GM12892 (cell line): ENCODE measurements around the gene CUL9.

Source experiments
- POLR2A ChIP-seq: IDR thresholded peaks from 2 replicates; pipeline ENCODE4 v1.6.1; 2011; ENCODE audit warnings: low read depth, low read length, control low read depth
- POLR2AphosphoS5 ChIP-seq: IDR thresholded peaks from 2 replicates; pipeline ENCODE4 v1.6.1; 2011; ENCODE audit warnings: low read depth, low read length, control low read depth
- TAF1 ChIP-seq: IDR thresholded peaks from 2 replicates; pipeline ENCODE4 v1.6.1; 2011; ENCODE audit warnings: low read depth, mild to moderate bottlenecking, control low read depth, low read length, borderline replicate concordance

GRCh38 chr6:43176423-43176786 is 5.6 kb upstream of the CUL9 start:
- peak; percentile 40; the same call in 1 of the 2 replicates for TF ChIP-seq POLR2A
- TF ChIP-seq TAF1, result no peak
- TF ChIP-seq POLR2AphosphoS5, result no peak
